Loucy (cell line): Measurements from ENCODE around the gene TANGO2.

Experiments
- H2AFZ ChIP-seq: fragments of 200-600 bp; sonication (generic); 2 replicates; pipeline ENCODE4 v1.6.0; 2016; ENCODE audit warnings: antibody characterized with exemption, mild to moderate bottlenecking, low read length, moderate library complexity
- H3F3A ChIP-seq: fragments of 200-600 bp; 2 replicates; pipeline ENCODE4 v1.6.0; 2016; ENCODE audit warnings: antibody characterized with exemption, low read depth, mild to moderate bottlenecking
- H3K27me3 ChIP-seq: fragments of 200-600 bp; sonication (generic); 2 replicates; pipeline ENCODE4 v1.6.1; 2014; ENCODE audit warnings: low read length, mild to moderate bottlenecking; ENCODE audit not compliant: insufficient read depth, poor library complexity, severe bottlenecking
- H3K36me3 ChIP-seq: fragments of 200-600 bp; sonication (generic); 2 replicates; pipeline ENCODE4 v1.6.1; 2016; ENCODE audit warnings: low read length; ENCODE audit not compliant: insufficient read depth
- H3K4me1 ChIP-seq: fragments of 200-600 bp; sonication (generic); 2 replicates; pipeline ENCODE4 v1.5.1; 2014; ENCODE audit warnings: low read length, mild to moderate bottlenecking; ENCODE audit not compliant: insufficient read depth, poor library complexity, severe bottlenecking
- H3K4me2 ChIP-seq: fragments of 200-600 bp; sonication (generic); 2 replicates; pipeline ENCODE4 v1.6.0; 2014; ENCODE audit warnings: antibody characterized with exemption, low read length, low read depth, mild to moderate bottlenecking; ENCODE audit not compliant: poor library complexity, severe bottlenecking
- H3K4me3 ChIP-seq: fragments of 200-600 bp; sonication (generic); 2 replicates; pipeline ENCODE4 v1.5.1; 2014; ENCODE audit warnings: low read length, mild to moderate bottlenecking, mixed read lengths; ENCODE audit not compliant: poor library complexity, severe bottlenecking
- H3K79me2 ChIP-seq: fragments of 200-600 bp; sonication (generic); 2 replicates; pipeline ENCODE4 v1.6.1; 2014; ENCODE audit warnings: low read length; ENCODE audit not compliant: insufficient read depth
- H3K9ac ChIP-seq: fragments of 200-600 bp; sonication (generic); 2 replicates; pipeline ENCODE4 v1.6.0; 2014; ENCODE audit warnings: mild to moderate bottlenecking, low read depth, low read length, moderate library complexity; ENCODE audit not compliant: poor library complexity, severe bottlenecking
- H3K9me2 ChIP-seq: fragments of 200-600 bp; sonication (generic); replicated peaks from 2 replicates; pipeline ENCODE4 v1.6.1; 2016; ENCODE audit warnings: low read depth, low read length, mixed read lengths
- H3K9me3 ChIP-seq: fragments of 200-600 bp; sonication (generic); 2 replicates; pipeline ENCODE4 v1.6.1; 2014; ENCODE audit warnings: mild to moderate bottlenecking, antibody characterized with exemption, low read length, low read depth; ENCODE audit not compliant: insufficient read depth
- H4K20me1 ChIP-seq: fragments of 200-600 bp; sonication (generic); 2 replicates; pipeline ENCODE4 v1.6.0; 2014; ENCODE audit warnings: antibody characterized with exemption, low read length, mild to moderate bottlenecking; ENCODE audit not compliant: insufficient read depth, poor library complexity, severe bottlenecking
- EZH2phosphoT487 ChIP-seq: fragments of 200-600 bp; IDR thresholded peaks from 2 replicates; pipeline ENCODE4 v1.6.1; 2018; ENCODE audit warnings: antibody characterized with exemption, mild to moderate bottlenecking, moderate library complexity, borderline replicate concordance
- TF ChIP-seq, protein P1 (sequence below): fragments of 200-600 bp; sonication (generic); conservative IDR thresholded peaks from 2 replicates; pipeline ENCODE4 v1.5.1; 2014; ENCODE audit warnings: mild to moderate bottlenecking, antibody characterized with exemption, low read length

Gene TANGO2

DNA sequence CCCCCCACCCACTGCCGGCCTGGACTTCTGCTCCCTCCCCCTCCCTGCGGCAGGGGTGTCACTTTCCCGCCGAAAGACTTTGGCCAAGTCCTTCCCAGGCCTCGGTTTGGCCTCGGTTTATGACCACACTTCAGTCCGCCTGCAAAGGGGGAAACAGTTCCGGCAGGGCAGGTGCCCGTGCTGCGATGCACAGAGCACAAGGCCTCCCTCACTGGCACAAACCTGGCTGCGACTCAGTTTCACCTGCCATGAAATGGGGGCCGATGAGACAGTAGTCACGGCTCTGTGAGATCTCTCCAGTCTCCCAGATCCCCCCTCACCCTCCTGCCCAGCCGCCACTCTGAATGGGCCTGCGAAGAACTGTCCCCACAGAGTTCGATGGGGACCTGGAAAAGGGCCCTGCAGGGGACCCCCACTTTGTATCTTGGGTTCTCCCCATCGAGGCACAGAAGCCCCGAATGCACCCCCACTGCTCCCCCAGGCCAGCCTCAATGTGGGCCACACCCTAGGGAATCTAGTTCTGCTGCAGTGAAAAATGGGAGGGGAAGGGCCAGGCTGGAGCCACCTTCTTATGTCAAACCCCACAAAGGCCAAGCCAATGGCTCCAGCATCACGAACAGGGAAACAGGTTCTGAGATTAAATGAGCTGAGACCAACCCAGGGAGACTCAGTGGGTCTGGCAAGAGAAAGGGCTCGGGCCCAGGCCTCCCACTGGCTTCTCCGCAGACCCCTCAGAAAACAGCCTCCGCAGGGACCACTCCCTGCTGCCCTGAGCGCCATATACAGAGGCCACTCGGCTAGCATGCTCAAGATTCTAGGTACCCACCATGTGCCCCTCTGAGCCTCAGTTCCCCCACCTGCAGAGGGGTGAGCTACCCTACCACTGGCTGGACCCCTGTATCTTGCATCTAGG lies 33.3 kb upstream of the TANGO2 start:
- Histone ChIP-seq H3K9ac (no peak overlapping the region), H3K4me2 (no peak overlapping the region), H3K4me3 (no peak overlapping the region), H4K20me1 (no peaks in the 10 kb centered on the region), H3F3A (no peaks in the 10 kb centered on the region), H3K4me1 (peaks cover 2% of the 10 kb centered on the region), H3K27me3 (no peaks in the 10 kb centered on the region), H3K79me2 (no peaks in the 10 kb centered on the region), H3K9me3 (no peaks in the 10 kb centered on the region), H3K9me2 (no peaks in the 10 kb centered on the region), H2AFZ (no peak overlapping the region), H3K36me3 (no peaks in the 10 kb centered on the region)
- TF ChIP-seq EZH2phosphoT487 = no peak
- TF ChIP-seq, protein P1, sequence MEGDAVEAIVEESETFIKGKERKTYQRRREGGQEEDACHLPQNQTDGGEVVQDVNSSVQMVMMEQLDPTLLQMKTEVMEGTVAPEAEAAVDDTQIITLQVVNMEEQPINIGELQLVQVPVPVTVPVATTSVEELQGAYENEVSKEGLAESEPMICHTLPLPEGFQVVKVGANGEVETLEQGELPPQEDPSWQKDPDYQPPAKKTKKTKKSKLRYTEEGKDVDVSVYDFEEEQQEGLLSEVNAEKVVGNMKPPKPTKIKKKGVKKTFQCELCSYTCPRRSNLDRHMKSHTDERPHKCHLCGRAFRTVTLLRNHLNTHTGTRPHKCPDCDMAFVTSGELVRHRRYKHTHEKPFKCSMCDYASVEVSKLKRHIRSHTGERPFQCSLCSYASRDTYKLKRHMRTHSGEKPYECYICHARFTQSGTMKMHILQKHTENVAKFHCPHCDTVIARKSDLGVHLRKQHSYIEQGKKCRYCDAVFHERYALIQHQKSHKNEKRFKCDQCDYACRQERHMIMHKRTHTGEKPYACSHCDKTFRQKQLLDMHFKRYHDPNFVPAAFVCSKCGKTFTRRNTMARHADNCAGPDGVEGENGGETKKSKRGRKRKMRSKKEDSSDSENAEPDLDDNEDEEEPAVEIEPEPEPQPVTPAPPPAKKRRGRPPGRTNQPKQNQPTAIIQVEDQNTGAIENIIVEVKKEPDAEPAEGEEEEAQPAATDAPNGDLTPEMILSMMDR = no peak

DNA sequence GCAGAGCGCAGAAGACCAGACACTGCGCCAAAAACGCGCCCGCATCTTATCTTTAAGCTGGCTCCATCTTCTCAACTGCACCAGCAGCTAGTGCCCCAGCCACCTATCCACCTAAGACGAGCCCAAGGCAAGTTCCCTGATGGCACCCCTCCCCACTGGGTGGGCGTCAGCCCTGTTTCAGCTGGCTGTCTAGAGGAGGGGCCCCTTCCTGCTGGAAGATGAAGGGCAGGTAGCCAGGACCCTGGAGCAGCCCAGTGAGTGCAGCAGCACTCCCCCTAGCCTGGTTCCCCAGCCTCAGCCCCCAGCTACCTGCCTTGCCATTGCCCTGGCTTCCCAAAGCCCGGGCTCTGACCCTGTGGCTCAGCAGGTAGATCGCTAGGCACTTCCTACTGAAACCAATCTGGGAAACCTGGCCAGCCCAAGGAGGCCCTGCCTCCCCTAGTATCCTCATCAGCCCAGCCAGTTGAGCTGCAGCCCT lies 32.5 kb upstream of the TANGO2 start:
- H3K9me2 ChIP-seq = no peaks in the 10 kb centered on the region
- H3K9me3 ChIP-seq = no peaks in the 10 kb centered on the region
- H3F3A ChIP-seq = no peaks in the 10 kb centered on the region
- peaks cover 2% of the 10 kb centered on the region for H3K4me1 ChIP-seq
- H3K36me3 ChIP-seq = no peaks in the 10 kb centered on the region
- TF ChIP-seq, protein P1 = no peak
- TF ChIP-seq EZH2phosphoT487 = no peak
- no peak overlapping the region for H3K4me2 ChIP-seq
- H3K27me3 ChIP-seq = no peaks in the 10 kb centered on the region
- no peaks in the 10 kb centered on the region for H4K20me1 ChIP-seq
- no peak overlapping the region for H3K4me3 ChIP-seq
- H2AFZ ChIP-seq = no peak overlapping the region
- H3K9ac ChIP-seq = no peak overlapping the region
- no peaks in the 10 kb centered on the region for H3K79me2 ChIP-seq

DNA sequence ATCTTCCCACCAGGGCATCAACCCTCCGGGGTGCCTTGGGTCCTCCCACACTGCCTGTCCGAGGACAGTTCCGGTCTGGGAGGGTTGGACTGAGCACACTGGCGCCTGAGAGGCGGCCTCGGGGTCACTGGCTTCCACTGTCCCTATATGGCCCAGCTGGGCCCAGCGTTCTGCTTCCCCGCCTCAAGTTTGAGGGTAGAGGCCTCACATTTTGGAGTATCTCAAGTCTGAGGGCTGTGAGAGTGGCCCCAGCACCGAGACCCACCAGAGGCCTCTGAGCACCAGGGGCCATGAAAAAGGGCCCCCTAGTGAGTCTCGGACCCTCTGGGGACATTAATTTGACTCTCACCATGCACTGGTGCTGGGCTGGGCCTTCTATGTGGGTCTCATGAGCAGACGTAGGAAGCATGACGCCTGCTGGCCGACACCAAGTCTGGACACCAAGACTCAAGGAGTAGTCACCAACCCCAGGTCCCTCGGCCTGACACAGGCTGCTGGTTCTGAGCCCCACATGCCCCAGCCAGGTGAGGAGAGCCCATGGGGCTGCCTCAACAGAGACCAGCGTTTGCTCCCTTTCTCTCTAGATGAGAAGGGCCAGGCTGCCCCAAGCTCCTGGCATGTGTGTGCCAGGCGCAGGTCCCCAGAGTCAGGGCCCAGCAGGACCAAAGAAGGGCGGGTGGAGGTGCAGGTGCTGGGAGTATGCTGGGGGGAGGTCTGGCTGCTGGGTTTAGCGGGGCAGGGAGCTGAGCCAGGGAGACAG lies 31.8 kb upstream of the TANGO2 start:
- Histone ChIP-seq H3K27me3 (no peaks in the 10 kb centered on the region), H3K9me3 (no peaks in the 10 kb centered on the region), H3K4me3 (no peak overlapping the region), H4K20me1 (no peaks in the 10 kb centered on the region), H3K79me2 (no peaks in the 10 kb centered on the region), H3K4me1 (peaks cover 2% of the 10 kb centered on the region), H3K36me3 (no peaks in the 10 kb centered on the region), H3F3A (no peaks in the 10 kb centered on the region), H2AFZ (no peak overlapping the region), H3K9ac (no peak overlapping the region), H3K9me2 (no peaks in the 10 kb centered on the region), H3K4me2 (no peak overlapping the region)
- no peak for TF ChIP-seq EZH2phosphoT487
- TF ChIP-seq, protein P1 = no peak
